PC-9 (cell line): ENCODE data around the gene HSPG2.

ENCODE experiments used
- EZH2 ChIP-seq: fragments of 200-600 bp; sonication (generic); IDR thresholded peaks from 2 replicates; pipeline ENCODE4 v1.8.0; 2017; ENCODE audit warnings: antibody characterized with exemption, low read depth
- TF ChIP-seq, protein P1 (sequence below): fragments of 200-600 bp; sonication (generic); conservative IDR thresholded peaks from 2 replicates; pipeline ENCODE4 v1.6.1; 2017; ENCODE audit warnings: mixed run types, antibody characterized with exemption, mild to moderate bottlenecking, moderate library complexity

DNA sequence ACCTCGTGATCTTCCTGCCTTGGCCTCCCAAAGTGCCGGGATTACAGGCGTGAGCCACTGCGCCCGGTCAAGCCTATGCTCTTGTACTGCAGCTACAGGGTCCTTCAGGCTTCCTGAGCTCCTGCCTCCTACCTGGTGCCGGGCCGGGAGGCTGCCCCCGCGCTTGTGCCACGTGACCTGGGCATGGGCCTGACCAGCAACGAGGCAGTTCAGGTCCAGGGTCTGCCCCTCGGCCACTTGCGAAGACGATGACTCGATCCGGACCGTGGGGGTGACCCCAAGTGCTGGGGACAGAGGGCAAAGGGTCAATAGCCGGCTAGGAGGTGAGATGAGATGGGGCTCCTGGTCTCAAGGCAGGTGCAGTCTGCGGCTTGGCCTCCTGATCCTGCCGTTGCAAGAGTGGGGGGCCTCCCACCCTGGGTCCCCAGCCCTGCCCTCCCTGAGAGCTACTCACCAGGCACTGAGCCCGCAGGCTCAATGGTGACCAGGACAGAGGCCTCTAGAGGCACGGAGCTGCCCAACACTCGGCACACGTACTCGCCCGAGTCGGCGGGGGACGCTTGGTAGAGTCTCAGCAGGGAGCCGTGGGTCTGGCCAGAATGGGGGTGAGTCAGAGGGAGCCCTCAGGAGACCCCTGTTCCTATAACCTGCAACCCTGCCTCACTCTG lies 87.1 kb downstream of the HSPG2 start:
- TF ChIP-seq, protein P1, sequence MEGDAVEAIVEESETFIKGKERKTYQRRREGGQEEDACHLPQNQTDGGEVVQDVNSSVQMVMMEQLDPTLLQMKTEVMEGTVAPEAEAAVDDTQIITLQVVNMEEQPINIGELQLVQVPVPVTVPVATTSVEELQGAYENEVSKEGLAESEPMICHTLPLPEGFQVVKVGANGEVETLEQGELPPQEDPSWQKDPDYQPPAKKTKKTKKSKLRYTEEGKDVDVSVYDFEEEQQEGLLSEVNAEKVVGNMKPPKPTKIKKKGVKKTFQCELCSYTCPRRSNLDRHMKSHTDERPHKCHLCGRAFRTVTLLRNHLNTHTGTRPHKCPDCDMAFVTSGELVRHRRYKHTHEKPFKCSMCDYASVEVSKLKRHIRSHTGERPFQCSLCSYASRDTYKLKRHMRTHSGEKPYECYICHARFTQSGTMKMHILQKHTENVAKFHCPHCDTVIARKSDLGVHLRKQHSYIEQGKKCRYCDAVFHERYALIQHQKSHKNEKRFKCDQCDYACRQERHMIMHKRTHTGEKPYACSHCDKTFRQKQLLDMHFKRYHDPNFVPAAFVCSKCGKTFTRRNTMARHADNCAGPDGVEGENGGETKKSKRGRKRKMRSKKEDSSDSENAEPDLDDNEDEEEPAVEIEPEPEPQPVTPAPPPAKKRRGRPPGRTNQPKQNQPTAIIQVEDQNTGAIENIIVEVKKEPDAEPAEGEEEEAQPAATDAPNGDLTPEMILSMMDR = no peak
- TF ChIP-seq EZH2 = no peak
